Endodermal cell (in vitro differentiated cells): ENCODE data around the gene OR4D1. TPM values are rescaled to one million over a fixed set of nuclear protein-coding genes. Genes with fewer than 3 reads are reported as not detected.
A peak's percentile ranks its signal among the peaks of the same experiment; 100 is the strongest.

Source experiments
- DNase-seq: peaks from one replicate; pipeline ENCODE4 v3.0.0-alpha.2; 2017
- H3K27ac ChIP-seq: 2 replicates; pipeline ENCODE4 v1.5.1; 2013; ENCODE audit warnings: mild to moderate bottlenecking, low read depth, low read length, moderate library complexity
- H3K27me3 ChIP-seq: 2 replicates; pipeline ENCODE4 v1.6.1; 2013; ENCODE audit warnings: mild to moderate bottlenecking, low read length, moderate library complexity; ENCODE audit not compliant: insufficient read depth, control insufficient read depth, poor library complexity, severe bottlenecking
- H3K36me3 ChIP-seq: 2 replicates; pipeline ENCODE4 v1.7.0; 2013; ENCODE audit warnings: mild to moderate bottlenecking, low read length, moderate library complexity; ENCODE audit not compliant: control insufficient read depth, insufficient read depth
- H3K4me1 ChIP-seq: one replicate; pipeline ENCODE4 v1.7.0; 2013; ENCODE audit warnings: low read length; ENCODE audit not compliant: control insufficient read depth, insufficient read depth
- H3K4me3 ChIP-seq: 2 replicates; pipeline ENCODE4 v1.5.1; 2013; ENCODE audit warnings: mild to moderate bottlenecking, low read length, moderate library complexity
- H3K9ac ChIP-seq: 2 replicates; pipeline ENCODE4 v1.6.1; 2013; ENCODE audit warnings: mild to moderate bottlenecking, low read length, moderate library complexity; ENCODE audit not compliant: poor library complexity, severe bottlenecking; ENCODE audit errors: extremely low read depth
- H3K9me3 ChIP-seq: 2 replicates; pipeline ENCODE4 v1.6.1; 2013; ENCODE audit warnings: mild to moderate bottlenecking, low read length, moderate library complexity; ENCODE audit not compliant: control insufficient read depth
- H3K27ac Mint-ChIP-seq: 2 replicates; pipeline ENCODE4 v1.8.0; 2020; ENCODE audit warnings: mixed read lengths
- H3K27me3 Mint-ChIP-seq: 2 replicates; pipeline ENCODE4 v1.8.0; 2021; ENCODE audit warnings: mild to moderate bottlenecking, mixed read lengths; ENCODE audit not compliant: insufficient read depth
- H3K36me3 Mint-ChIP-seq: 2 replicates; pipeline ENCODE4 v1.8.0; 2020; ENCODE audit warnings: low read depth, mixed read lengths
- H3K4me1 Mint-ChIP-seq: 2 replicates; pipeline ENCODE4 v1.8.0; 2020; ENCODE audit warnings: mixed read lengths
- H3K4me3 Mint-ChIP-seq: 2 replicates; pipeline ENCODE4 v1.8.0; 2020; ENCODE audit warnings: mild to moderate bottlenecking, moderate library complexity, mixed read lengths
- H3K9me3 Mint-ChIP-seq: 2 replicates; pipeline ENCODE4 v1.8.0; 2020; ENCODE audit warnings: mild to moderate bottlenecking, mixed read lengths
- CTCF ChIP-seq: fragments of 200-600 bp; sonication (generic); conservative IDR thresholded peaks from 2 replicates; pipeline ENCODE4 v1.5.0; 2021; ENCODE audit warnings: antibody characterized with exemption, mild to moderate bottlenecking
- WGBS, 2 experiments: methylation state at CpG; one replicate each; pipeline versions ENCODE4 v1.1.5 to v1.1.7; 2013; ENCODE audit warnings: missing lambda C conversion rate in 2 of 2, mixed read lengths in 1 of 2; ENCODE audit not compliant: insufficient coverage in 1 of 2, insufficient read length in 1 of 2; 5-methylcytosine and 5-hydroxymethylcytosine counted together
- total RNA-seq, 2 donors: library from RNA; stranded (reverse); fragmentation: NEBNext Ultra II Directional in 1 of 2; extraction: Animal tissue kit (Norgen Biotek cat#: 25700) in 1 of 2; gene quantifications; 2 replicates in 1 of 2; 3 replicates in 1 of 2; pipeline ENCODE4 v1.2.1, GENCODE V29; 2021

OR4D1 gene
- total RNA-seq, 2 donors from 2014 or later = 0.07 to 0.22 TPM

- no peaks in the 10 kb centered on the region for H3K9me3 ChIP-seq
- TF ChIP-seq CTCF = no peak
- Mint-ChIP-seq H3K9me3 (no peaks in the 10 kb centered on the region), H3K27me3 (peaks cover 6% of the 10 kb centered on the region), H3K27ac (no peak overlapping the region), H3K4me3 (no peak overlapping the region), H3K36me3 (no peaks in the 10 kb centered on the region), H3K4me1 (peaks cover 7% of the 10 kb centered on the region)
- peak; percentile 42 for DNase-seq
- H3K36me3 ChIP-seq = no peaks in the 10 kb centered on the region
- no peak overlapping the region for H3K27ac ChIP-seq
- no peak overlapping the region for H3K9ac ChIP-seq
- 67 to 85% methylated on average over 6 to 7 of the region's 7 CpGs for WGBS, 2 experiments
- peaks cover 4% of the 10 kb centered on the region for H3K27me3 ChIP-seq
- H3K4me3 ChIP-seq = no peak overlapping the region
- H3K4me1 ChIP-seq = no peaks in the 10 kb centered on the region
These were observed 39.5 kb downstream of the OR4D1 start for GRCh38 chr17:58187675-58188074.

GRCh38 chr17:58189436-58190146 is 41.4 kb downstream of the OR4D1 start:
- TF ChIP-seq CTCF = no peak
- H3K27ac Mint-ChIP-seq = no peak overlapping the region
- no peaks in the 10 kb centered on the region for H3K4me1 ChIP-seq
- H3K27ac ChIP-seq = no peak overlapping the region
- H3K9me3 Mint-ChIP-seq = no peaks in the 10 kb centered on the region
- peaks cover 9% of the 10 kb centered on the region for H3K27me3 Mint-ChIP-seq
- WGBS, 2 experiments = 87 to 93% methylated on average over 8 to 11 of the region's 11 CpGs
- no peak overlapping the region for H3K4me3 Mint-ChIP-seq
- no peaks in the 10 kb centered on the region for H3K36me3 Mint-ChIP-seq
- no peak overlapping the region for H3K4me3 ChIP-seq
- no peaks in the 10 kb centered on the region for H3K36me3 ChIP-seq
- H3K4me1 Mint-ChIP-seq = peaks cover 7% of the 10 kb centered on the region
- H3K9ac ChIP-seq = no peak overlapping the region
- H3K27me3 ChIP-seq = peaks cover 4% of the 10 kb centered on the region
- H3K9me3 ChIP-seq = no peaks in the 10 kb centered on the region
- DNase-seq = no peak

GRCh38 chr17:58191241-58191896 is 43.2 kb downstream of the OR4D1 start:
- WGBS, 2 experiments = 73 to 78% methylated on average over 11 to 14 of the region's 14 CpGs
- H3K27me3 ChIP-seq = peaks cover 4% of the 10 kb centered on the region
- H3K9me3 Mint-ChIP-seq = no peaks in the 10 kb centered on the region
- TF ChIP-seq CTCF = no peak
- no peaks in the 10 kb centered on the region for H3K4me1 ChIP-seq
- H3K4me3 ChIP-seq = no peak overlapping the region
- no peaks in the 10 kb centered on the region for H3K36me3 Mint-ChIP-seq
- no peak overlapping the region for H3K27ac ChIP-seq
- no peak overlapping the region for H3K27ac Mint-ChIP-seq
- H3K27me3 Mint-ChIP-seq = peaks cover 14% of the 10 kb centered on the region
- no peak overlapping the region for H3K9ac ChIP-seq
- peaks cover 7% of the 10 kb centered on the region for H3K4me1 Mint-ChIP-seq
- H3K9me3 ChIP-seq = no peaks in the 10 kb centered on the region
- DNase-seq = no peak
- peak overlapping the region; percentile 16 for H3K4me3 Mint-ChIP-seq
- no peaks in the 10 kb centered on the region for H3K36me3 ChIP-seq
